Sigmoid colon (tissue), 7 donors: ENCODE results near the gene UQCRQ. TPM values are rescaled to one million over a fixed set of nuclear protein-coding genes. Genes with fewer than 3 reads are reported as not detected.

Experiments used
- DNase-seq: peaks from one replicate; pipeline ENCODE4 v3.0.0-alpha.2; 2019
- H3K27ac ChIP-seq, 4 donors: fragments of 200-600 bp; sonication (generic); one replicate each; pipeline ENCODE4 v1.5.1; 2016 to 2019; ENCODE audit warnings: mild to moderate bottlenecking in 1 of 4
- H3K27me3 ChIP-seq, 3 donors: fragments of 200-600 bp; sonication (generic); one replicate each; pipeline ENCODE4 v1.5.1; 2019; ENCODE audit warnings: mild to moderate bottlenecking in 1 of 3
- H3K36me3 ChIP-seq, 4 donors: fragments of 200-600 bp; sonication (generic); one replicate each; pipeline ENCODE4 v1.5.1; 2016 to 2019
- H3K4me1 ChIP-seq, 4 donors: fragments of 200-600 bp; sonication (generic); one replicate each; pipeline ENCODE4 v1.5.1; 2017 to 2019
- H3K4me3 ChIP-seq, 4 donors: fragments of 200-600 bp; sonication (generic); one replicate each; pipeline ENCODE4 v1.5.1; 2017 to 2019; ENCODE audit warnings: mild to moderate bottlenecking in 2 of 4, moderate library complexity in 1 of 4
- H3K9me3 ChIP-seq, 4 donors: fragments of 200-600 bp in 3 of 4; sonication (generic) in 3 of 4; one replicate each; pipeline versions ENCODE4 v1.5.1 to v1.6.1; 2013 to 2019
- CTCF ChIP-seq, 4 experiments: fragments of 450-650 bp in 3 of 4; fragments of 200-600 bp in 1 of 4; IDR thresholded peaks; one replicate each; pipeline ENCODE4 v1.5.1; 2016 to 2019; ENCODE audit warnings: antibody characterized with exemption in 4 of 4, mild to moderate bottlenecking in 3 of 4, moderate library complexity in 2 of 4
- EP300 ChIP-seq, 4 donors: sonication (generic); formaldehyde crosslinking; IDR thresholded peaks; one replicate each; pipeline ENCODE4 v1.6.1; 2017; ENCODE audit warnings: antibody characterized with exemption in 4 of 4
- POLR2A ChIP-seq, 2 donors: fragments of 450-650 bp; IDR thresholded peaks; one replicate each; pipeline ENCODE4 v1.6.1; 2016; ENCODE audit warnings: antibody characterized with exemption in 2 of 2, mild to moderate bottlenecking in 2 of 2, moderate library complexity in 2 of 2
- POLR2AphosphoS5 ChIP-seq, 4 donors: sonication (generic); formaldehyde crosslinking; IDR thresholded peaks; one replicate each; pipeline ENCODE4 v1.6.1; 2017; ENCODE audit warnings: antibody characterized with exemption in 4 of 4
- WGBS, 2 donors: extraction: QIAGEN DNeasy Blood & Tissue Kit; methylation state at CpG; one replicate each; pipeline ENCODE4 v1.1.7; 2013; 5-methylcytosine and 5-hydroxymethylcytosine counted together
- intact Hi-C: fragments of 100-400 bp; cut with DNase I; formaldehyde crosslinking; loops from one replicate; pipeline ENCODE4 v1.15.1; 2023
- polyA plus RNA-seq, 3 donors: library from polyadenylated mRNA; stranded (reverse); fragments of 200-250 nt; gene quantifications; one replicate each; pipeline ENCODE4 v1.2.3, GENCODE V29; 2013
- total RNA-seq, 4 donors: library from RNA; depleted of rRNA; stranded (reverse); fragments of >200 nt; gene quantifications; one replicate each; pipeline ENCODE4 v1.1.0, GENCODE V29; 2016
- donor health status: healthy with polysubstance abuse.
- donor health status: Bipolar disorder and iron deficiency.
- donor health status: healthy.

UQCRQ gene
- total and polyA plus RNA-seq, 7 donors: 113 to 936 (median 230) TPM

GRCh38 chr5:132884548-132884947, 18.1 kb downstream of the UQCRQ start:
- peaks cover 25 to 100% (median 59%) of the 10 kb centered on the region in 4 donors for H3K36me3 ChIP-seq
- intact Hi-C loops: no loop called here
- no peak overlapping the region for H3K27ac ChIP-seq
- no peak for TF ChIP-seq POLR2AphosphoS5 (IDR thresholded peaks at IDR 0.05)
- no peak for TF ChIP-seq CTCF (IDR thresholded peaks at IDR 0.05)
- TF ChIP-seq EP300 (IDR thresholded peaks at IDR 0.05): no peak
- no peak for TF ChIP-seq POLR2A (IDR thresholded peaks at IDR 0.05)
- no peaks in the 10 kb centered on the region for H3K27me3 ChIP-seq
- H3K9me3 ChIP-seq: no peaks in the 10 kb centered on the region
- no peak for DNase-seq
- whole genome bisulfite sequencing, 2 donors: 18 to 66% methylated on average over 2 of the region's 2 CpGs
- no peak overlapping the region for H3K4me3 ChIP-seq
- H3K4me1 ChIP-seq: no peaks in the 10 kb centered on the region

DNA sequence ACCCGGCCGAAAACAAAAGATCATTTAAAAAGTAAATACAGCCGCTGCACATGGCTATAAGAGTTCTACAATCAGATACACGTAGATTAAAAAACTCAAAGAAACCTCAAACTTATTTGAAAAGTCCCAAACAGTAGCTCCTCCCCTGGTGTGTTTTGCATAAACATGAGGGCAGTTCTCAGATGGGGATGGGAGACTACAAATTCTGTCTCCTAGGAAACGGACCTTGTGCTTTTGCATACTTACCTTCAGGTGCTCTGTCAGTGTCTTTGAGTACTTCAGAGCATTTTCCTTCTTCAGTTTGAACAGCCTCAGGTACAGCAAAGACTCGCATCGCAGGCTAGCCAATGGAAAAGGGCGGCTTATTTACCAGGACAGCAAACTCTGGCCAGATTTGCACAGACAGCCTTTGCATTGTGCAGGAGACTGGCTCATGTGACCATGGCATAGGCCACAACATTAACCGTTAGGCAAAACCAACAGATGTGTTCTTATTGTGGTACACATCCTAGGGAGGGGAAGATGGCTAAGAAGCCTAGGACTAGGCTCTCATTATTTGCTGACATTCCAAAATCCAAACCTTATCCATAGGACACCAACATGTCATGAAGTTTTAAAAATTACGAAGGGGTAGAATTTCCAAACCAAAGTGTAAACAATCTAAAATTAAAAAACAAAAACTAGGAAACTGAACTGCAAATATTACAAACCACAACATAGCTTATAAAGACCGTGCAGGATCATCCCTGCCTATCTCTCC, 19.8 kb downstream of the UQCRQ start:
- no peak for DNase-seq
- 48 to 89% methylated on average over 11 of the region's 11 CpGs for WGBS, 2 donors
- H3K27ac ChIP-seq: no peak overlapping the region
- peaks cover 16 to 100% (median 46%) of the 10 kb centered on the region in 4 donors for H3K36me3 ChIP-seq
- no peaks in the 10 kb centered on the region for H3K4me1 ChIP-seq
- no peak overlapping the region for H3K4me3 ChIP-seq
- H3K9me3 ChIP-seq: no peaks in the 10 kb centered on the region
- H3K27me3 ChIP-seq: no peaks in the 10 kb centered on the region
- TF ChIP-seq CTCF (IDR thresholded peaks at IDR 0.05): no peak
- TF ChIP-seq POLR2A (IDR thresholded peaks at IDR 0.05): no peak
- no peak for TF ChIP-seq EP300 (IDR thresholded peaks at IDR 0.05)
- TF ChIP-seq POLR2AphosphoS5 (IDR thresholded peaks at IDR 0.05): no peak
- intact Hi-C loops: no loop called here

DNA sequence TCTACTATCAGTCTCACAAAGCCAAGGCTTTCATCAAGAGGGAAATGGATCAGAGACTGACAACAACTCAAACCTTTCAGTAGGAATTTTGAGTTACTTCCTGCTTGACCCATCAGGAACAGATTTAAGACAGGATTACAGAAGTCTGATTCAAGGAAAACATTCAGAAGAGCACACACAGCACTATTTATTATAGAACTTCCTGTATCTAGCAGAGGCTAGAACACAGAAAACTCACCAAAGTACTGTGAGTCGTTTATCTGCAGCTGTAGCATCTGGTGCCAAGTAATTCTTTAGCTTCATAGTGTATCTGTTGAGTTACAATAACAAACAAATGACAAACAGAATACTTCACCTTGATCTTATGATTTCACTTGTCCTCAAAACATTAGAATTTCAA, 20.8 kb downstream of the UQCRQ start:
- DNase-seq: no peak
- no peak overlapping the region for H3K4me3 ChIP-seq
- H3K36me3 ChIP-seq: peaks cover 14 to 100% (median 49%) of the 10 kb centered on the region in 4 donors
- no peak overlapping the region for H3K27ac ChIP-seq
- no peaks in the 10 kb centered on the region for H3K27me3 ChIP-seq
- intact Hi-C loops: no loop called here
- 7 to 51% methylated on average over 1 of the region's 1 CpG for WGBS, 2 donors
- TF ChIP-seq POLR2AphosphoS5 (IDR thresholded peaks at IDR 0.05) (no peak), CTCF (IDR thresholded peaks at IDR 0.05) (no peak), POLR2A (IDR thresholded peaks at IDR 0.05) (no peak), EP300 (IDR thresholded peaks at IDR 0.05) (no peak)
- H3K9me3 ChIP-seq: no peaks in the 10 kb centered on the region
- no peaks in the 10 kb centered on the region for H3K4me1 ChIP-seq

- peaks cover 17 to 100% (median 48%) of the 10 kb centered on the region in 4 donors for H3K36me3 ChIP-seq
- no peaks in the 10 kb centered on the region for H3K27me3 ChIP-seq
- TF ChIP-seq CTCF (IDR thresholded peaks at IDR 0.05) (no peak), POLR2AphosphoS5 (IDR thresholded peaks at IDR 0.05) (no peak), POLR2A (IDR thresholded peaks at IDR 0.05) (no peak), EP300 (IDR thresholded peaks at IDR 0.05) (no peak)
- intact Hi-C loops: no loop called here
- no peak overlapping the region for H3K27ac ChIP-seq
- DNase-seq: no peak
- no peaks in the 10 kb centered on the region for H3K4me1 ChIP-seq
- H3K9me3 ChIP-seq: no peaks in the 10 kb centered on the region
- H3K4me3 ChIP-seq: no peak overlapping the region
These were observed 23.1 kb downstream of the UQCRQ start for GRCh38 chr5:132889501-132889900.

- Histone ChIP-seq H3K27me3 (no peaks in the 10 kb centered on the region), H3K4me3 (no peak overlapping the region), H3K36me3 (peaks cover 19 to 100% (median 50%) of the 10 kb centered on the region in 4 donors), H3K4me1 (no peaks in the 10 kb centered on the region), H3K27ac (no peak overlapping the region), H3K9me3 (no peaks in the 10 kb centered on the region)
- no peak for TF ChIP-seq POLR2A (IDR thresholded peaks at IDR 0.05)
- TF ChIP-seq EP300 (IDR thresholded peaks at IDR 0.05): no peak
- TF ChIP-seq POLR2AphosphoS5 (IDR thresholded peaks at IDR 0.05): no peak
- TF ChIP-seq CTCF (IDR thresholded peaks at IDR 0.05): no peak
- intact Hi-C loops: no loop called here
- DNase-seq: no peak
- WGBS, 2 donors: 95 to 98% methylated on average over 4 of the region's 4 CpGs
These were observed 24.4 kb downstream of the UQCRQ start for GRCh38 chr5:132890817-132891216.
